SK-N-SH (cell line): ENCODE results near the gene PNMA6E.

Experiments used
- EP300 ChIP-seq, 2 experiments: IDR thresholded peaks; 2 replicates each; pipeline versions ENCODE4 v1.4.0 to v1.6.1; 2012; ENCODE audit warnings: borderline replicate concordance in 1 of 2, low read depth in 1 of 2, low read length in 1 of 2
- EZH2phosphoT487 ChIP-seq: fragments of 200-600 bp; sonication (generic); IDR thresholded peaks from 2 replicates; pipeline ENCODE4 v1.6.1; 2017; ENCODE audit warnings: low read depth, mixed run types, mild to moderate bottlenecking, antibody characterized with exemption, moderate library complexity, borderline replicate concordance
- JUND ChIP-seq: IDR thresholded peaks from 2 replicates; pipeline ENCODE4 v1.4.0; 2012
- MXI1 ChIP-seq: IDR thresholded peaks from 2 replicates; pipeline ENCODE4 v1.6.1; 2012; ENCODE audit warnings: mild to moderate bottlenecking, low read depth, low read length, improper control_type of control experiment
- NFIC ChIP-seq: IDR thresholded peaks from 2 replicates; pipeline ENCODE4 v1.4.0; 2012; ENCODE audit warnings: borderline replicate concordance
- NRF1 ChIP-seq: IDR thresholded peaks from 2 replicates; pipeline ENCODE4 v1.6.1; 2012; ENCODE audit warnings: low read depth, mild to moderate bottlenecking, low read length
- POLR2AphosphoS5 ChIP-seq: IDR thresholded peaks from 2 replicates; pipeline ENCODE4 v1.6.1; 2012; ENCODE audit warnings: low read depth, low read length
- RFX5 ChIP-seq: IDR thresholded peaks from 2 replicates; pipeline ENCODE4 v1.6.1; 2012; ENCODE audit warnings: mild to moderate bottlenecking, improper control_type of control experiment, low read length
- SMC3 ChIP-seq: IDR thresholded peaks from 2 replicates; pipeline ENCODE4 v1.6.1; 2012; ENCODE audit warnings: low read depth, low read length, improper control_type of control experiment
- TCF12 ChIP-seq: IDR thresholded peaks from 2 replicates; pipeline ENCODE4 v1.4.0; 2012
- USF2 ChIP-seq: fragments of 150-350 bp; IDR thresholded peaks from 2 replicates; pipeline ENCODE4 v1.6.1; 2017; ENCODE audit warnings: antibody characterized with exemption, low read length, low read depth, borderline replicate concordance
- TF ChIP-seq, protein P1 (sequence below): IDR thresholded peaks from 2 replicates; pipeline ENCODE4 v1.4.0; 2012; ENCODE audit warnings: low read depth
- TF ChIP-seq, protein P2 (sequence below): fragments of 200-600 bp; sonication (generic); IDR thresholded peaks from 2 replicates; pipeline ENCODE4 v1.6.1; 2017; ENCODE audit warnings: antibody characterized with exemption, mild to moderate bottlenecking, moderate library complexity
- TF ChIP-seq, protein P3 (sequence below): IDR thresholded peaks from 2 replicates; pipeline ENCODE4 v1.6.1; 2012; ENCODE audit warnings: mild to moderate bottlenecking, low read depth, low read length, moderate library complexity

GRCh38 chrX:153446636-153446936 lies 45.4 kb upstream of the PNMA6E start:
- TF ChIP-seq, protein P1, sequence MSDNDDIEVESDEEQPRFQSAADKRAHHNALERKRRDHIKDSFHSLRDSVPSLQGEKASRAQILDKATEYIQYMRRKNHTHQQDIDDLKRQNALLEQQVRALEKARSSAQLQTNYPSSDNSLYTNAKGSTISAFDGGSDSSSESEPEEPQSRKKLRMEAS, result no peak
- TF ChIP-seq, protein P2, sequence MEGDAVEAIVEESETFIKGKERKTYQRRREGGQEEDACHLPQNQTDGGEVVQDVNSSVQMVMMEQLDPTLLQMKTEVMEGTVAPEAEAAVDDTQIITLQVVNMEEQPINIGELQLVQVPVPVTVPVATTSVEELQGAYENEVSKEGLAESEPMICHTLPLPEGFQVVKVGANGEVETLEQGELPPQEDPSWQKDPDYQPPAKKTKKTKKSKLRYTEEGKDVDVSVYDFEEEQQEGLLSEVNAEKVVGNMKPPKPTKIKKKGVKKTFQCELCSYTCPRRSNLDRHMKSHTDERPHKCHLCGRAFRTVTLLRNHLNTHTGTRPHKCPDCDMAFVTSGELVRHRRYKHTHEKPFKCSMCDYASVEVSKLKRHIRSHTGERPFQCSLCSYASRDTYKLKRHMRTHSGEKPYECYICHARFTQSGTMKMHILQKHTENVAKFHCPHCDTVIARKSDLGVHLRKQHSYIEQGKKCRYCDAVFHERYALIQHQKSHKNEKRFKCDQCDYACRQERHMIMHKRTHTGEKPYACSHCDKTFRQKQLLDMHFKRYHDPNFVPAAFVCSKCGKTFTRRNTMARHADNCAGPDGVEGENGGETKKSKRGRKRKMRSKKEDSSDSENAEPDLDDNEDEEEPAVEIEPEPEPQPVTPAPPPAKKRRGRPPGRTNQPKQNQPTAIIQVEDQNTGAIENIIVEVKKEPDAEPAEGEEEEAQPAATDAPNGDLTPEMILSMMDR, result no peak
- TF ChIP-seq POLR2AphosphoS5 (no peak), EP300 (IDR thresholded peaks at IDR 0.05; ENCODE audit: borderline replicate concordance in 1 of 2, low read depth in 1 of 2, low read length in 1 of 2) (no peak), EZH2phosphoT487 (no peak), TCF12 (no peak), NFIC (no peak), RFX5 (no peak), USF2 (no peak), JUND (no peak), NRF1 (no peak), SMC3 (no peak), MXI1 (no peak)
- TF ChIP-seq, protein P3, sequence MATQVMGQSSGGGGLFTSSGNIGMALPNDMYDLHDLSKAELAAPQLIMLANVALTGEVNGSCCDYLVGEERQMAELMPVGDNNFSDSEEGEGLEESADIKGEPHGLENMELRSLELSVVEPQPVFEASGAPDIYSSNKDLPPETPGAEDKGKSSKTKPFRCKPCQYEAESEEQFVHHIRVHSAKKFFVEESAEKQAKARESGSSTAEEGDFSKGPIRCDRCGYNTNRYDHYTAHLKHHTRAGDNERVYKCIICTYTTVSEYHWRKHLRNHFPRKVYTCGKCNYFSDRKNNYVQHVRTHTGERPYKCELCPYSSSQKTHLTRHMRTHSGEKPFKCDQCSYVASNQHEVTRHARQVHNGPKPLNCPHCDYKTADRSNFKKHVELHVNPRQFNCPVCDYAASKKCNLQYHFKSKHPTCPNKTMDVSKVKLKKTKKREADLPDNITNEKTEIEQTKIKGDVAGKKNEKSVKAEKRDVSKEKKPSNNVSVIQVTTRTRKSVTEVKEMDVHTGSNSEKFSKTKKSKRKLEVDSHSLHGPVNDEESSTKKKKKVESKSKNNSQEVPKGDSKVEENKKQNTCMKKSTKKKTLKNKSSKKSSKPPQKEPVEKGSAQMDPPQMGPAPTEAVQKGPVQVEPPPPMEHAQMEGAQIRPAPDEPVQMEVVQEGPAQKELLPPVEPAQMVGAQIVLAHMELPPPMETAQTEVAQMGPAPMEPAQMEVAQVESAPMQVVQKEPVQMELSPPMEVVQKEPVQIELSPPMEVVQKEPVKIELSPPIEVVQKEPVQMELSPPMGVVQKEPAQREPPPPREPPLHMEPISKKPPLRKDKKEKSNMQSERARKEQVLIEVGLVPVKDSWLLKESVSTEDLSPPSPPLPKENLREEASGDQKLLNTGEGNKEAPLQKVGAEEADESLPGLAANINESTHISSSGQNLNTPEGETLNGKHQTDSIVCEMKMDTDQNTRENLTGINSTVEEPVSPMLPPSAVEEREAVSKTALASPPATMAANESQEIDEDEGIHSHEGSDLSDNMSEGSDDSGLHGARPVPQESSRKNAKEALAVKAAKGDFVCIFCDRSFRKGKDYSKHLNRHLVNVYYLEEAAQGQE, result no peak
